ENCODE results near the gene VDR.

The VDR gene

GRCh38 chr12:47868552-47869031 lies 36.2 kb downstream of the VDR start:
- no peak for DNase-seq (ENCODE audit: low read depth)

- no peak for DNase-seq (ENCODE audit: low read depth)
These were observed 36.8 kb downstream of the VDR start for GRCh38 chr12:47868041-47868440.

- peak; percentile 93 for DNase-seq (ENCODE audit: low read depth)
These were observed 37.3 kb downstream of the VDR start for GRCh38 chr12:47867495-47867941.

- DNase-seq (ENCODE audit: low read depth), result no peak
These were observed 40.1 kb downstream of the VDR start for GRCh38 chr12:47864646-47865235.

- DNase-seq (ENCODE audit: low read depth), result no peak
These were observed 40.8 kb downstream of the VDR start for GRCh38 chr12:47863985-47864384.

- no peak for DNase-seq (ENCODE audit: low read depth)
These were observed 41.3 kb downstream of the VDR start for GRCh38 chr12:47863467-47863866.

- no peak for DNase-seq (ENCODE audit: low read depth)
These were observed 41.9 kb downstream of the VDR start for GRCh38 chr12:47862881-47863280.

- no peak for DNase-seq (ENCODE audit: low read depth)
These were observed 42.5 kb downstream of the VDR start for GRCh38 chr12:47862167-47862750.

GRCh38 chr12:47860873-47861272 lies 43.9 kb downstream of the VDR start:
- DNase-seq (ENCODE audit: low read depth), result no peak

GRCh38 chr12:47860279-47860841 lies 44.4 kb downstream of the VDR start:
- no peak for DNase-seq (ENCODE audit: low read depth)

- DNase-seq (ENCODE audit: low read depth), result no peak
These were observed 46.1 kb downstream of the VDR start for GRCh38 chr12:47858511-47859266.

GRCh38 chr12:47856721-47857575 lies 47.8 kb downstream of the VDR start:
- no peak for DNase-seq (ENCODE audit: low read depth)

- DNase-seq (ENCODE audit: low read depth), result no peak
These were observed 48.7 kb downstream of the VDR start for GRCh38 chr12:47856094-47856493.

GRCh38 chr12:47855502-47855901 lies 49.3 kb downstream of the VDR start:
- DNase-seq (ENCODE audit: low read depth), result no peak

- DNase-seq (ENCODE audit: low read depth), result no peak
These were observed 50.3 kb downstream of the VDR start for GRCh38 chr12:47854531-47854930.

GRCh38 chr12:47852096-47852571 lies 52.7 kb downstream of the VDR start:
- DNase-seq (ENCODE audit: low read depth), result no peak

GRCh38 chr12:47851303-47851952 lies 53.4 kb downstream of the VDR start:
- no peak for DNase-seq (ENCODE audit: low read depth)

- peak; percentile 65 for DNase-seq (ENCODE audit: low read depth)
These were observed 54.4 kb downstream of the VDR start for GRCh38 chr12:47850153-47851084.

- no peak for DNase-seq (ENCODE audit: low read depth)
These were observed 55.5 kb downstream of the VDR start for GRCh38 chr12:47849261-47849660.

- DNase-seq (ENCODE audit: low read depth), result no peak
These were observed 55.9 kb downstream of the VDR start for GRCh38 chr12:47848853-47849252.
